Brain microvascular endothelial cell (primary cell): ENCODE measurements around the gene TYW1B.
"Not testable (repeated sequence)": the region's sequence is repeated elsewhere in the genome, so short reads cannot be mapped to it uniquely, and the experiment has no call there.

Experiments
- DNase-seq: peaks from one replicate; pipeline ENCODE4 v3.0.0-alpha.2; 2020
- H3K27ac ChIP-seq: fragments of 250-450 bp; sonication (Bioruptor Pico); 2 replicates; pipeline ENCODE4 v1.5.1; 2020; ENCODE audit warnings: mild to moderate bottlenecking, moderate library complexity
- H3K27me3 ChIP-seq: fragments of 250-450 bp; sonication (Bioruptor Pico); replicated peaks from 2 replicates; pipeline ENCODE4 v1.5.1; 2020; ENCODE audit warnings: mild to moderate bottlenecking
- H3K36me3 ChIP-seq: fragments of 250-450 bp; sonication (Bioruptor Pico); replicated peaks from 2 replicates; pipeline ENCODE4 v1.5.1; 2020; ENCODE audit warnings: mild to moderate bottlenecking
- H3K4me3 ChIP-seq: 2 replicates; pipeline ENCODE4 v1.5.1; 2011; ENCODE audit warnings: low read depth, mild to moderate bottlenecking, control low read depth, low read length, moderate library complexity
- in situ Hi-C: cut with HindIII; loops from 2 replicates; pipeline ENCODE4 v1.10.0; 2017; ENCODE audit warnings: low sequenced_read_pairs, low pct_ligation_motif_present
- TF ChIP-seq, protein P1 (sequence below): IDR thresholded peaks from 2 replicates; pipeline ENCODE4 v1.5.1; 2011; ENCODE audit warnings: low read depth, mild to moderate bottlenecking, moderate library complexity, low read length, control low read depth, inconsistent platforms; ENCODE audit errors: missing control alignments

Gene TYW1B

DNA sequence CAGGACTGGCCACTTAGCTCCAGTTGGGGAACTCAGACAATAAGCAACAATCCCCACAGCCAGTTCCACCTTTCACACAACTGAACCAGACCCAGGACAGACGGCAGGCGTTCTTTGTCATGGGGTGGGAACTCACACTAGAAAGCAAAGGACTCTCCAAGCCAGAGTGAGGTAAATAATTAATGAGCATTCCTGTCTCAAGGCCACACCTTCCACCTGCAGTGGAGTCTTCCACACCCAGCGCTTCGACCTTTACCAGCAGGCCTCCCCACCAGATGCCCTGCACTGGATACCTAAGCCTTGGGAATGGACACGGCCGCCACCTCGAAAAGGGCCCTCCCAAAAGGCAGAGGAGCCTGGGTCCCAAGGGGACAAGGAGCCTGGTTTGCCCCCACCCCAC is 105.3 kb downstream of the TYW1B start:
- H3K36me3 ChIP-seq, H3K4me3 ChIP-seq, in situ Hi-C loops, H3K27ac ChIP-seq, H3K27me3 ChIP-seq, DNase-seq: not testable (repeated sequence)

DNA sequence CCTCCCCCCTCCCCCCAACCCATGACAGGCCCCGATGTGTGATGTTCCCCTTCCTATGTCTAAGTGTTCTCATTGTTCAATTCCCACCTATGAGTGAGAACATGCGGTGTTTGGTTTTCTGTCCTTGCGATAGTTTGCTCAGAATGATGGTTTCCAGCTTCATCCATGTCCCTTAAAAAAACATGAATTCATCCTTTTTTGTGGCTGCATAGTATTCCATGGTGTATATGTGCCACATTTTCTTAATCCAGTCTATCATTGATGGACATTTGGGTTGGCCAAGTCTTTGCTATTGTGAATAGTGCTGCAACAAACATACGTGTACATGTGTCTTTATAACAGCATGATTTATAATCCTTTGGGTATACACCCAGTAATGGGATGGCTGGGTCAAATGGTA is 107.1 kb downstream of the TYW1B start:
- H3K27me3 ChIP-seq, in situ Hi-C loops, H3K36me3 ChIP-seq, H3K27ac ChIP-seq, H3K4me3 ChIP-seq, DNase-seq: not testable (repeated sequence)

DNA sequence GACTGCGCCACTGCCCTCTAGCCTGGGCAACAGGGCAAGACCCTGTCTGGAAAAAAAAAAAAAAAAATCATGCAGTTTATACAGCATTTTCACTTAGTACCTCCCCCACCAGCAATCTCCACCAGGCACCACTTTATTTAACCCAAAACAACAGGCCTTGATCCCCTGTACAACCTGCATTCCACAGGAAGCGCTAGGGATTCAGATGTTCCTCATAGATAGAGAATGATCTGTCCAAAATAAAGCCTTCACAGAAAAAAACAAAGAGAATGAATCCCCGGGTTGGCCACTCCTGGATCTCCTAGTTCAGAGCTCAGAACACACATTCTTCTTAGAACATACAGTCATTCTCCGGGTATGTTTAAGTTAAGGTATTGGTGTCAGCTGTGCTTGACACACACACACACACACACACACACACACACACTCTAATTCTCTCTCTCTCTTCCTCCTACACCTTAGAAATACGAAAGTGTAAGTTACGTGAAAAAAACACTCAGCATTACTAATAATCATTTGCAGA is 110.7 kb downstream of the TYW1B start:
- H3K27ac ChIP-seq, H3K4me3 ChIP-seq, in situ Hi-C loops, H3K27me3 ChIP-seq, H3K36me3 ChIP-seq: not testable (repeated sequence)
- DNase-seq: peak; percentile 32

DNA sequence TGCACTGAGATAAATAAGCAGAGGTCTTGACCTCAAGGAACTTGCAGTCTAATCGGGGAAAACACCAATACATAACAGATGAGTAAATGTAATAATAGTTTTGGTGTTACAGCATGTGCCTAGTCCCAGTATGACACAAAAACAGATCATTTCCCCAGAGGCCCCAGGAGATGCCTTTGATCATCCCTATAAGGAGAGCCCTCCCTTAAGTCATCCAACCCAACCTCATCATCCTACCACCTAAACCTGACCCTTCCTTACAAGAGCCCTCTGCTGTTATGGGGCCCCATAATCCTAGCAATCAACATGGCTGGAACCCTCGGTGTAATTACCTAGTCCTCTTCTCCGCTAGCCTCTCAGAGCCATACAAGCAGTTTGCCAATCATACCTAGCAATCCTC is 116.1 kb downstream of the TYW1B start:
- in situ Hi-C loops: not testable (repeated sequence)

DNA sequence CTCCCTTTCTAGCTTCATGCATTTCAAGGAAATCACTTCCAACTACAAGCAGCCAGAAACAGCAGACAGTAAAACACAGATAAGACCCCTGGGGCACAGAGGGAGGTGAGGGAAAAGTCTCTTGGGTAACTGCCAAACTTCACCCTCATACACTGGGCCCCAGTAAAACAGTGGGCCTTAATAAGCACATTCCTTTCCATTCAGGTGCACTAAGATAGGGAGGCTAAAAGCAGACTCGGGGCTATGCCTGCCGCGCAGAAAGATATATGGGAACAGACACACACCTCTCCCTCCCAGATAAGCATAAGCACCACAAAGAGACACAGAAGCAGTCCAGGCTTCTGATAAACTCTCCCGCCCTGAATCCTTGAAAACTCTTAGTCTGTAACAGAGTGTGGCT is 117.0 kb downstream of the TYW1B start:
- no peak for DNase-seq
- Histone ChIP-seq H3K27me3 (no peaks in the 10 kb centered on the region), H3K4me3 (no peak overlapping the region), H3K36me3 (no peaks in the 10 kb centered on the region), H3K27ac (no peak overlapping the region)
- in situ Hi-C loops: no loop called here
- TF ChIP-seq, protein P1, sequence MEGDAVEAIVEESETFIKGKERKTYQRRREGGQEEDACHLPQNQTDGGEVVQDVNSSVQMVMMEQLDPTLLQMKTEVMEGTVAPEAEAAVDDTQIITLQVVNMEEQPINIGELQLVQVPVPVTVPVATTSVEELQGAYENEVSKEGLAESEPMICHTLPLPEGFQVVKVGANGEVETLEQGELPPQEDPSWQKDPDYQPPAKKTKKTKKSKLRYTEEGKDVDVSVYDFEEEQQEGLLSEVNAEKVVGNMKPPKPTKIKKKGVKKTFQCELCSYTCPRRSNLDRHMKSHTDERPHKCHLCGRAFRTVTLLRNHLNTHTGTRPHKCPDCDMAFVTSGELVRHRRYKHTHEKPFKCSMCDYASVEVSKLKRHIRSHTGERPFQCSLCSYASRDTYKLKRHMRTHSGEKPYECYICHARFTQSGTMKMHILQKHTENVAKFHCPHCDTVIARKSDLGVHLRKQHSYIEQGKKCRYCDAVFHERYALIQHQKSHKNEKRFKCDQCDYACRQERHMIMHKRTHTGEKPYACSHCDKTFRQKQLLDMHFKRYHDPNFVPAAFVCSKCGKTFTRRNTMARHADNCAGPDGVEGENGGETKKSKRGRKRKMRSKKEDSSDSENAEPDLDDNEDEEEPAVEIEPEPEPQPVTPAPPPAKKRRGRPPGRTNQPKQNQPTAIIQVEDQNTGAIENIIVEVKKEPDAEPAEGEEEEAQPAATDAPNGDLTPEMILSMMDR: no peak

More for the DNA sequence above, 116.1 kb downstream of the TYW1B start:
- not testable (repeated sequence) for H3K27me3 ChIP-seq, H3K27ac ChIP-seq, DNase-seq, H3K4me3 ChIP-seq, H3K36me3 ChIP-seq

DNA sequence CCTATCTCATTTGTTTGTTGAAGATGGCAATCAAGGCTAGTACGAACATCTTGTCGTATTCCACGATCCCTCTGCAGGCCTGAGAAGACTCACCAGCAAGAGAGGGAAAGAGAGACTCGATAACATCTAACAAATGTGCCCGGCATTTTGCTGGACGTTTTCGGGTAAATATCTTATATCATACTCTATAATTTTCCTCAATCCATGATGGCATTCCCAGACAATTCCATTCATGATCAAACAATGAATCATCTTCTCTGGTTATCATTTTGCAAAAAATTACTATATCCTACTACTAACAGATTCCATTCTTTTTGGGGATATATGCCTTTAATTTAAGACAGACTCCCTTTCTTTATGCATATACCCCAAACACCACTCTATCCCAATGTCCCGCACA is 118.1 kb downstream of the TYW1B start:
- in situ Hi-C loops: no loop called here
- H3K36me3 ChIP-seq: no peaks in the 10 kb centered on the region
- H3K27ac ChIP-seq: no peak overlapping the region
- H3K27me3 ChIP-seq: no peaks in the 10 kb centered on the region
- TF ChIP-seq, protein P1: no peak
- H3K4me3 ChIP-seq: no peak overlapping the region
- DNase-seq: no peak

DNA sequence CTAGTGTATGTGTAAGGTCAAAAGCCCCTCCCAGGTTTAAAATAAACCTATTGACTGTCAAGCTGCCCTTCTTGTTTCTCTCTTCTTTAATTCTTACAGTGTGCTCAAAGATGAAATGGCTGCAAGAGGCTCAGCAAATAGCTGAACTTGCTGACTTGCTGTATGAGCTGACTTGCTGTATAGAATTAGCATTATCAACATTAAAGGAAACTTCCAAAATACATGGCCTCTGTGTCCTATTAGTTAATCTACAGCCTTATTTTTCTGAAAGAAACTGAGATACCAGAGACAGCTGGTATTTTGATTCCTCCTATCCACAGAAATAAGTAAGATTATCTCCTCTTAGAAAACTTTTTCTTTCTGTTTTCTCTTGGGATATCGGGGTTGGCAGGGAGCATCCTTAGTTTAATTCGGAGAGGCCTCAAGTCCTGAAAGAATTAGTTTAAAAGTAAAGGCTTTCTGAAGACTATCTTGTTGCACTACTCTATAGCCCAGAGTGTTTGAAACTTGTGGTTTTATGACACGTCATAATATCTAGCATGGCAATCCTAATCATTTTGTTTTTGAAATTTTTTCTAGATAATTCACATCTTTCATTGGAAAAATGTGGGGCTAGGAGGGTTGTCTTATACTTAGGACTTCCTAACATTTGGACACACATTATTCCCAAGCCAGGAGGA is 119.5 kb downstream of the TYW1B start:
- DNase-seq, H3K27ac ChIP-seq, H3K27me3 ChIP-seq, in situ Hi-C loops, H3K4me3 ChIP-seq, H3K36me3 ChIP-seq: not testable (repeated sequence)

DNA sequence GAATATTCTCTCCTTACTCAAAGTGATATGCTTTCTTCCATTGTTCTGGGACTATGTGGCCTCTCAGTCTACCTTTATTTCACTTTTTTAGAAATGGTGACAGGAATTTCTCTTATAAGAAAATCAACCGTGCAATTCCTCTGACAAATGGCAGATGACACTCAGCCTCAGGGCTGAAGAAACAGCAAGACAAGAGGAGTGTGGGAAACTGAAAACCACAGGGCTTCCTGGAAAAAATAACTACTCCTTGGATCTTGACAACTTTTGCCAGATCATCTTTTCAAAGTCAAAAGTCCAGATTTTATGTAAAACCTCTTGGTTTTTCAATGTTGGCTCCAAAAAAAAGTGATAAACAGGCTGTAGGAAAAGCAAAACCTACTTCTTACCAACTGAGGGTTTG is 121.5 kb downstream of the TYW1B start:
- H3K4me3 ChIP-seq: no peak overlapping the region
- TF ChIP-seq, protein P1: no peak
- H3K27me3 ChIP-seq: no peaks in the 10 kb centered on the region
- no peak for DNase-seq
- H3K27ac ChIP-seq: no peak overlapping the region
- H3K36me3 ChIP-seq: no peaks in the 10 kb centered on the region
- in situ Hi-C loops: no loop called here

DNA sequence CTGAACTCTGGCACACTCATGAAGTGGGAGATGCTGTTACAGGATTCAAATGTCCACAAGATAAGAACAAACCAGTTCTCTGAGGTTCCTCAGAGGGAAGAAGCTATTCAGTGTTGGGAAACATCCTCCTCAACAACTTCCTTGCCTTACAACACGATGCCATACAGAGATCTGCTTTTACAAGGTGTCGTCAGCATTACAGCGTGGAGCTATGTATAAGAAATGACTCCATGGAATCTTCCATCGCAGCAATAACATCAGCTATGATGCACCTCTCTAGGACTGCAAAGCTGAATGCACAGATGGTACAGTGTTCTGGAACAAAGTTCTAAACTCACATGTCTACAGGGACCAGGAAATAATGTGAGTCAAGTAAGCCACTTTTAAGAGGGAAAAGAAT is 122.3 kb downstream of the TYW1B start:
- H3K27me3 ChIP-seq, in situ Hi-C loops, H3K4me3 ChIP-seq, H3K36me3 ChIP-seq, H3K27ac ChIP-seq, DNase-seq: not testable (repeated sequence)
